Ascending aorta (tissue), 2 donors: ENCODE data around the gene SMURF1. TPM values are rescaled to one million over a fixed set of nuclear protein-coding genes. Genes with fewer than 3 reads are reported as not detected.

ENCODE experiments used
- DNase-seq, 2 donors: peaks; one replicate each; pipeline ENCODE4 v3.0.0-alpha.2; 2019; ENCODE audit warnings: low spot score in 2 of 2
- H3K27ac ChIP-seq, 2 donors: fragments of 200-600 bp; sonication (generic); one replicate each; pipeline ENCODE4 v1.5.1; 2016 to 2017; ENCODE audit warnings: mild to moderate bottlenecking in 1 of 2
- H3K27me3 ChIP-seq: fragments of 200-600 bp; sonication (generic); one replicate; pipeline ENCODE4 v1.5.1; 2017
- H3K36me3 ChIP-seq, 2 donors: fragments of 200-600 bp; sonication (generic); one replicate each; pipeline ENCODE4 v1.5.1; 2016
- H3K4me1 ChIP-seq, 2 donors: fragments of 200-600 bp; sonication (generic); one replicate each; pipeline ENCODE4 v1.5.1; 2016 to 2017; ENCODE audit warnings: mild to moderate bottlenecking in 1 of 2
- H3K4me3 ChIP-seq, 2 donors: fragments of 200-600 bp; sonication (generic); one replicate each; pipeline ENCODE4 v1.5.1; 2016 to 2017; ENCODE audit warnings: mild to moderate bottlenecking in 1 of 2
- H3K9me3 ChIP-seq, 2 donors: fragments of 200-600 bp; sonication (generic); one replicate each; pipeline ENCODE4 v1.5.1; 2016
- intact Hi-C: fragments of 100-400 bp; cut with DNase I; formaldehyde crosslinking; loops from one replicate; pipeline ENCODE4 v1.15.1; 2023
- total RNA-seq: library from RNA; depleted of rRNA; stranded (reverse); fragments of >200 nt; gene quantifications from one replicate; pipeline ENCODE4 v1.1.0, GENCODE V29; 2016
- TF ChIP-seq, protein P1 (sequence below), 3 experiments: fragments of 200-600 bp in 2 of 3; fragments of 450-650 bp in 1 of 3; sonication (generic) in 2 of 3; IDR thresholded peaks; one replicate each; pipeline ENCODE4 v1.5.1; 2016 to 2019; ENCODE audit warnings: antibody characterized with exemption in 3 of 3, mild to moderate bottlenecking in 1 of 3, moderate library complexity in 1 of 3

The SMURF1 gene
- total RNA-seq, result 26.5 TPM

- H3K4me1 ChIP-seq, result peaks cover 3 to 11% of the 10 kb centered on the region in 2 donors
- no peaks in the 10 kb centered on the region for H3K36me3 ChIP-seq
- no peaks in the 10 kb centered on the region for H3K9me3 ChIP-seq
- intact Hi-C loops, result loop anchor here (1.0 to 2.0 kb wide), 7 partner anchors 17 to 233 kb away; no protein-coding TSS in a partner anchor
- DNase-seq, result peak in 1 of 2 donors; percentile 79
- TF ChIP-seq, protein P1, sequence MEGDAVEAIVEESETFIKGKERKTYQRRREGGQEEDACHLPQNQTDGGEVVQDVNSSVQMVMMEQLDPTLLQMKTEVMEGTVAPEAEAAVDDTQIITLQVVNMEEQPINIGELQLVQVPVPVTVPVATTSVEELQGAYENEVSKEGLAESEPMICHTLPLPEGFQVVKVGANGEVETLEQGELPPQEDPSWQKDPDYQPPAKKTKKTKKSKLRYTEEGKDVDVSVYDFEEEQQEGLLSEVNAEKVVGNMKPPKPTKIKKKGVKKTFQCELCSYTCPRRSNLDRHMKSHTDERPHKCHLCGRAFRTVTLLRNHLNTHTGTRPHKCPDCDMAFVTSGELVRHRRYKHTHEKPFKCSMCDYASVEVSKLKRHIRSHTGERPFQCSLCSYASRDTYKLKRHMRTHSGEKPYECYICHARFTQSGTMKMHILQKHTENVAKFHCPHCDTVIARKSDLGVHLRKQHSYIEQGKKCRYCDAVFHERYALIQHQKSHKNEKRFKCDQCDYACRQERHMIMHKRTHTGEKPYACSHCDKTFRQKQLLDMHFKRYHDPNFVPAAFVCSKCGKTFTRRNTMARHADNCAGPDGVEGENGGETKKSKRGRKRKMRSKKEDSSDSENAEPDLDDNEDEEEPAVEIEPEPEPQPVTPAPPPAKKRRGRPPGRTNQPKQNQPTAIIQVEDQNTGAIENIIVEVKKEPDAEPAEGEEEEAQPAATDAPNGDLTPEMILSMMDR (IDR thresholded peaks at IDR 0.05), result peak in 1 of 3 experiments; percentile 35
- H3K27me3 ChIP-seq, result no peaks in the 10 kb centered on the region
- H3K27ac ChIP-seq, result peak within 1 kb of the TSS; percentile 99 to 100
- H3K4me3 ChIP-seq, result peak within 1 kb of the TSS; percentile 97 to 100
These were observed at the start of gene SMURF1 for GRCh38 chr7:99143853-99144672. Gene SMURF1, minus strand, starts transcription at chr7:99144108. Its CDS starts 328 bp downstream, at chr7:99143780.

DNA sequence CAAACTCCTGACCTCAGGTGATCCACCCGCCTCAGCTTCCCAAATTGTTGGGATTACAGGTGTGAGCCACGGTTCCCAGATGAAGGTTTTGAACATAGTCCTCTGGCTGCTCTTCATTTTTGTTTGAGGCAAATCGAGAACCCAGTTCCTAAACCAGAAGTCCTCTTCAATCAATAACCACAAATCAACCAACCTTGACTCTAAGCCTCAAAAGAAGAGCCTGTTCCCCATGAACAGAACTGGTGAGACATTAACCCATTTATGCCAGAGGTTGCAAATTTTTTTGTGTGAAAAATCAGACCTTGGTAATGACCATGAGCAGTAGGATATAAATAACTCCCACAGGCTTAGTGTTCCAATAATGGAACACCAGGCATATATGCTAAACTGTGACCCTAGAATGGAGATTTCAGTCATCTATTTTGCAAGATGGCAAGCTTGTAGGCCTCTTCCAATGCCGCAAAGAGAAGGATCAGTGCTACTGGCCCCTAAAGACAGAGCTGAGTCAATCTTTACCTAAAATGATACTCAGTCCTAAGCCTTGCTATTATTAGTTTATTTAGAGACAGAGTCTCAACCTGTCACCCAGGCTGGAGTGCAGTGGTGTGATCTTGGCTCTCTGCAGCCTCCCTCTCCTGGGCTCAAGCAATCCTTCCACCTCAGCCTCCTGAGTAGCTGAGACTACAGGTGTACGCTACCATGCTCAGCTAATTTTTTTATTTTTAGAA is 48.1 kb upstream of the SMURF1 start:
- Histone ChIP-seq H3K4me3 (no peak overlapping the region), H3K36me3 (no peaks in the 10 kb centered on the region), H3K27ac (no peak overlapping the region), H3K4me1 (no peaks in the 10 kb centered on the region), H3K27me3 (no peaks in the 10 kb centered on the region), H3K9me3 (no peaks in the 10 kb centered on the region)
- TF ChIP-seq, protein P1 (IDR thresholded peaks at IDR 0.05), result no peak
- no peak for DNase-seq
- intact Hi-C loops, result no loop called here

DNA sequence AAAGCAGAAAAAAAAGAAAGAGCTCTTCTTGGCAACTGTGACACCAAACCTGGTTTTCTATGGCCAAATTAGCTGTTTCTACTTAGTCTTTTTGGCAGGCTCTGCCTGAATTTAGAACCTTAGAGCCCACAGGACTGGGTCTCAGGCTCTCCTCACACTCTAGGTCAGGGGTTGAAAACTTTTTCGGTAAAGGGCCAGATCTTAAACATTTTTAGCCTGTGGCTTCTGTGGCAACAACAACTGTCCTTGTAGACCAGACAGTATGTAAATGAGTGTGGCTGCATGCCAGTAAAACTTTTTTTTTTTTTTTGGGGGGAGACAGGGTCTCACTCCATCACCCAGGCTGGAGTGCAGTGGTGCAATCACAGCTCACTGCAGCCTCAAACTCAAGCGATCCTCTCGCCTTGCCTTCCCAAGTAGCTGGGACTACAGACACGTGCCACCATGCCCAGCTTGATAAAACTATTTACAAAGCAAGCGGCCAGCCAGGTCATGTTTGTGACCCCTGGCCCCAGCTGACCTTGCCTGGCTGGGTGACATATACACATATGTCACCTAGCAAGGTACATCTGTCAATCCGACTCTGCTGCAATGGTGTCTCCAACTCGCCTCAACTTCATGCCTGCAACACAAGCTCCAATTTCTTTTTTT is 46.6 kb upstream of the SMURF1 start:
- no peaks in the 10 kb centered on the region for H3K27me3 ChIP-seq
- no peaks in the 10 kb centered on the region for H3K9me3 ChIP-seq
- H3K36me3 ChIP-seq, result no peaks in the 10 kb centered on the region
- no peak overlapping the region for H3K27ac ChIP-seq
- intact Hi-C loops, result no loop called here
- no peaks in the 10 kb centered on the region for H3K4me1 ChIP-seq
- DNase-seq, result no peak
- no peak overlapping the region for H3K4me3 ChIP-seq
- TF ChIP-seq, protein P1 (IDR thresholded peaks at IDR 0.05), result no peak

DNA sequence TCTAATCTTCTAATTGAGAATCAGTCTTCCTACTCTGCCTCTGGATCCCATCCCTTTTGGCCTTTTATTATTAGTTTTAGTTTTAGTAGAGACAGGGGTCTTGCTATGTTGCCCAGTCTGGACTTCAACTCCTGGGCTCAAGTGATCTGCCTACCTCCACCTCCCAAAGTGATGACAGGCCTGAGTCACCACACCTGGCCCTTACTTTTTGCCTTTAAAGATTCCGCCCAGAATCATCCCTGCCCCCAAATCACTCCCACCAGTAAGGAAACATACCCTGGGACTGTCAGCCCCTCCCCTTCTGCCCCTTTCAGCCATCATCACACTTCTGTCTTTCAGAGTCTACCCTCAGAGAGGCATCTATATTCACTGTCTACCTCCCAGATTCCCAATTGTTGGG is 45.3 kb upstream of the SMURF1 start:
- intact Hi-C loops, result no loop called here
- no peaks in the 10 kb centered on the region for H3K9me3 ChIP-seq

GRCh38 chr7:99188221-99188620 is 44.3 kb upstream of the SMURF1 start:
- no peak overlapping the region for H3K4me3 ChIP-seq
- no peaks in the 10 kb centered on the region for H3K36me3 ChIP-seq
- H3K4me1 ChIP-seq, result no peaks in the 10 kb centered on the region
- no peaks in the 10 kb centered on the region for H3K27me3 ChIP-seq
- intact Hi-C loops, result no loop called here
- H3K27ac ChIP-seq, result no peak overlapping the region
- no peaks in the 10 kb centered on the region for H3K9me3 ChIP-seq
- DNase-seq, result no peak
- TF ChIP-seq, protein P1 (IDR thresholded peaks at IDR 0.05), result no peak

More for the DNA sequence above, 45.3 kb upstream of the SMURF1 start:
- Histone ChIP-seq H3K4me1 (no peaks in the 10 kb centered on the region), H3K36me3 (no peaks in the 10 kb centered on the region), H3K4me3 (no peak overlapping the region), H3K27me3 (no peaks in the 10 kb centered on the region), H3K27ac (no peak overlapping the region)
- TF ChIP-seq, protein P1 (IDR thresholded peaks at IDR 0.05), result no peak
- DNase-seq, result no peak
